ENCODE data around the gene PHGDH.

DNA sequence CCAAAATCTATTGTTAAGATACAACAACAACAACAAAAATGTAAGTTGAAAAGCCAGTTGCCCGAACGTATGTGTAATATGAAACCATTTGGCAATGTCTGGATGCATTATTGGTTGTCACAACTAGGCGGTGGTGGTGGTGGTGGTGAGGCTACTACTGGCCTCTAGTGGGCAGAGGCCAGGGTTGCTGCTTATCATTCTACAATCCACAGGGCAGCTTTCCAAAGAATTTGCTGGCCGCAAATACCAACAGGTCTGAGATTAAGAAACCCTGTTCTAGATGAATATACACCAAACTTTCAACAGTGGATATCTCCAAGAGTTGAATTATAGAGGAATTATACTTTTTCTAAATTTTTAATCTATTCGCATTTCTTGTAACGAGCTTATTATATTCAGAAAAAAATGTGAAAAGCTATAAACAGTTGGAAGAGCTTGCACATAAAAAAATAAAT, 36.9 kb upstream of the PHGDH start:
- TF ChIP-seq EZH2phosphoT487 (IDR thresholded peaks at IDR 0.05; ENCODE audit: insufficient read depth, low read depth), result no peak
- no peak for TF ChIP-seq EZH2 (IDR thresholded peaks at IDR 0.05; ENCODE audit: insufficient read depth, poor library complexity, severe bottlenecking)

All from GM23248 (cell line).